ENCODE measurements around the gene FERMT3.

DNA sequence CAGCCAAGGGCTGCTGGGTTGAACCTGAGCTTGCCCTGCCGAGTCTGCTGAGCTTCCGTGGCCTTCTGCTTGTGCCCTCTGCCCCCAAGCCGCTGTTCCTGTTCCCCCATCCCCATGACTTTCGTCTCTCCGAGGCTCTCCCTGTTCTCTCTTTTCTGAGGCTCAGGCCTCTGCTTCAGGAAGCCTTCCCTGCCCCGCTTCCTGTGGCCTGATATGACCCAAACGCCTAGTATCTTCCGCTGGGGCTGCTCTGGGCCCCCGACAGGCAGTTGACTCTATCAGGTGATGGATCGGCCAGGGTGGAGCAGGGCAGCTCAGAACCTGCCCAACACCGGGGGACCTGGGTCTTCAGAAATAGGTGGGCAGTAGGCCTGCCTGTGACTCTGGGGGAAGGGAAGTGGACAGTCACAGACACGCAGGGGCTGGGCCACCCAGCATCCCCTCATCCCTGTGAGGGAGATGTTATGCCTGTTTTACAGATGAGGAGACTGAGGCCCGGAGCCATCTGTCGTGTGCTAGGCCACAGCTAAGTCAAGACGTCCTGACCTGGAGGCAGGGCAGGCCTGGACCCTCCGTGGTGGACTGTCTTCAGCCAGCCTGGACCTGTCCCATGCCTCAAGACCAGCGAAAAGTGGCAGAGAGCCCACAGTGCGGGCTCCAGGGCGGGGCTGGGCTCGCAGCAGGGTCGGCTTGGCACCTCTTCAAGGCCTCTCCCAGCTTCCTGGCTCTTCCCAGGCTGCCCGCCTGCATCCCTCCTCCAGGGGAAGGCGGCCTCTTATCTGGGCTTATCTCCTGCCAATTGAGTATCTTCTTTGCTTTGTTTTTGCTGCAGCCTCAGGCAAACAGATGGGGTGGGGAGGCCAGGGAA lies 61.7 kb downstream of the FERMT3 start:
- TF ChIP-seq EZH2 (IDR thresholded peaks at IDR 0.05) = no peak
- no peak for TF ChIP-seq POLR2AphosphoS5 (IDR thresholded peaks at IDR 0.05; ENCODE audit: borderline replicate concordance, low read depth, low read length)
